Smooth muscle cell (in vitro differentiated cells): ENCODE measurements around the gene KRT9. TPM values are rescaled to one million over a fixed set of nuclear protein-coding genes. Genes with fewer than 3 reads are reported as not detected.

Source experiments
- DNase-seq: peaks from one replicate; lab custom pipeline; 2025; ENCODE audit not compliant: unreplicated experiment; lab: John Stamatoyannopoulos, UW
- H2AFZ ChIP-seq: fragments of 200-600 bp; sonication (generic); 2 replicates; pipeline ENCODE4 v1.6.0; 2016; ENCODE audit warnings: antibody characterized with exemption, low read depth, mild to moderate bottlenecking
- H3F3A ChIP-seq: fragments of 200-600 bp; sonication (generic); 2 replicates; pipeline ENCODE4 v1.6.0; 2017; ENCODE audit warnings: antibody characterized with exemption, low read depth
- H3K27ac ChIP-seq: fragments of 200-600 bp; sonication (generic); 2 replicates; pipeline ENCODE4 v1.5.1; 2016; ENCODE audit warnings: low read depth, mild to moderate bottlenecking
- H3K27me3 ChIP-seq: fragments of 200-600 bp; sonication (generic); 2 replicates; pipeline ENCODE4 v1.6.1; 2016; ENCODE audit warnings: low read depth, mild to moderate bottlenecking
- H3K36me3 ChIP-seq: fragments of 200-600 bp; sonication (generic); 2 replicates; pipeline ENCODE4 v1.5.1; 2016; ENCODE audit warnings: low read depth
- H3K4me1 ChIP-seq: fragments of 200-600 bp; sonication (generic); 2 replicates; pipeline ENCODE4 v1.5.1; 2016; ENCODE audit warnings: low read depth
- H3K4me2 ChIP-seq: fragments of 200-600 bp; sonication (generic); 2 replicates; pipeline ENCODE4 v1.6.0; 2016; ENCODE audit warnings: mild to moderate bottlenecking
- H3K4me3 ChIP-seq: fragments of 200-600 bp; sonication (generic); 2 replicates; pipeline ENCODE4 v1.5.1; 2016; ENCODE audit warnings: mild to moderate bottlenecking
- H3K79me2 ChIP-seq: fragments of 200-600 bp; sonication (generic); 2 replicates; pipeline ENCODE4 v1.6.0; 2016; ENCODE audit warnings: low read depth, mild to moderate bottlenecking
- H3K9ac ChIP-seq: fragments of 200-600 bp; sonication (generic); 2 replicates; pipeline ENCODE4 v1.6.0; 2016; ENCODE audit warnings: low read depth
- H3K9me3 ChIP-seq: fragments of 200-600 bp; sonication (generic); replicated peaks from 2 replicates; pipeline ENCODE4 v1.5.1; 2016; ENCODE audit warnings: low read depth
- H4K20me1 ChIP-seq: fragments of 200-600 bp; sonication (generic); 2 replicates; pipeline ENCODE4 v1.6.0; 2016; ENCODE audit warnings: low read depth
- CTCF ChIP-seq: fragments of 200-600 bp; sonication (generic); IDR thresholded peaks from 2 replicates; pipeline ENCODE4 v1.5.1; 2017; ENCODE audit warnings: borderline replicate concordance, mild to moderate bottlenecking, antibody characterized with exemption; ENCODE audit not compliant: insufficient read depth, poor library complexity, severe bottlenecking
- WGBS: methylation state at CpG from one replicate; pipeline ENCODE4 v1.1.7; 2016; ENCODE audit warnings: low lambda C conversion rate; 5-methylcytosine and 5-hydroxymethylcytosine counted together
- polyA plus RNA-seq: library from polyadenylated mRNA; unstranded; fragments of >200 nt; fragmentation: Nextera tagmentation; extraction: Ambion mirVana; gene quantifications from 2 replicates; pipeline ENCODE4 v1.2.1, GENCODE V29; 2016
- total RNA-seq: library from RNA; depleted of rRNA; stranded (reverse); fragments of >200 nt; gene quantifications from 2 replicates; pipeline ENCODE4 v1.2.3, GENCODE V29; 2014

The KRT9 gene
- total and polyA plus RNA-seq, 2 experiments from 2014 or later: 0.22 TPM; not detected in 1

- H3K4me1 ChIP-seq: peaks cover 15% of the 10 kb centered on the region
- no peaks in the 10 kb centered on the region for H3K9me3 ChIP-seq
- peaks cover 12% of the 10 kb centered on the region for H3F3A ChIP-seq
- no peaks in the 10 kb centered on the region for H3K79me2 ChIP-seq
- H4K20me1 ChIP-seq: no peaks in the 10 kb centered on the region
- no peak overlapping the region for H2AFZ ChIP-seq
- no peak overlapping the region for H3K4me2 ChIP-seq
- no peak overlapping the region for H3K4me3 ChIP-seq
- H3K9ac ChIP-seq: no peak overlapping the region
- no peaks in the 10 kb centered on the region for H3K36me3 ChIP-seq
- TF ChIP-seq CTCF: no peak
- 63% methylated on average over 7 of the region's 7 CpGs for WGBS
- H3K27me3 ChIP-seq: no peaks in the 10 kb centered on the region
- H3K27ac ChIP-seq: peak overlapping the region; percentile 38
- no peak for DNase-seq
These were observed 34.3 kb downstream of the KRT9 start for GRCh38 chr17:41537614-41537954.

- Histone ChIP-seq H3K27me3 (no peaks in the 10 kb centered on the region), H3K9ac (no peak overlapping the region), H3K79me2 (no peaks in the 10 kb centered on the region), H3K4me3 (no peak overlapping the region), H3K36me3 (no peaks in the 10 kb centered on the region), H3F3A (peaks cover 12% of the 10 kb centered on the region), H3K4me2 (no peak overlapping the region), H4K20me1 (no peaks in the 10 kb centered on the region), H3K27ac (peak overlapping the region; percentile 38), H3K9me3 (no peaks in the 10 kb centered on the region), H3K4me1 (peaks cover 15% of the 10 kb centered on the region), H2AFZ (no peak overlapping the region)
- no peak for DNase-seq
- no peak for TF ChIP-seq CTCF
- 95% methylated on average over 7 of the region's 7 CpGs for WGBS
These were observed 34.9 kb downstream of the KRT9 start for GRCh38 chr17:41536741-41537613.

GRCh38 chr17:41535764-41536481 lies 35.9 kb downstream of the KRT9 start:
- 63% methylated on average over 15 of the region's 15 CpGs for WGBS
- no peak for DNase-seq
- Histone ChIP-seq H3K4me1 (peaks cover 18% of the 10 kb centered on the region), H3K27ac (no peak overlapping the region), H3F3A (peaks cover 9% of the 10 kb centered on the region), H3K4me2 (no peak overlapping the region), H3K27me3 (no peaks in the 10 kb centered on the region), H2AFZ (no peak overlapping the region), H4K20me1 (no peaks in the 10 kb centered on the region), H3K79me2 (no peaks in the 10 kb centered on the region), H3K36me3 (no peaks in the 10 kb centered on the region), H3K9ac (no peak overlapping the region), H3K4me3 (no peak overlapping the region), H3K9me3 (no peaks in the 10 kb centered on the region)
- TF ChIP-seq CTCF: no peak
